Neutrophil (primary cell): Measurements from ENCODE around the gene IGSF21.

Source experiments
- H3K27ac ChIP-seq: fragments of 200-600 bp; sonication (generic); 2 replicates; pipeline ENCODE4 v1.5.1; 2016; ENCODE audit warnings: mild to moderate bottlenecking, moderate library complexity
- H3K27me3 ChIP-seq: fragments of 200-600 bp; sonication (generic); 2 replicates; pipeline ENCODE4 v1.6.0; 2016; ENCODE audit warnings: mild to moderate bottlenecking
- H3K36me3 ChIP-seq: fragments of 200-600 bp; sonication (generic); 2 replicates; pipeline ENCODE4 v1.5.1; 2017
- H3K4me1 ChIP-seq, 2 experiments: fragments of 200-600 bp in 1 of 2; sonication (generic) in 1 of 2; 1 replicate in 1 of 2; 2 replicates in 1 of 2; pipeline versions ENCODE4 v1.5.1 to v1.6.1; 2013 to 2016; ENCODE audit warnings: low read depth in 1 of 2, low read length in 1 of 2, mild to moderate bottlenecking in 1 of 2, moderate library complexity in 1 of 2; ENCODE audit not compliant: control insufficient read depth in 1 of 2, insufficient read depth in 1 of 2
- H3K4me3 ChIP-seq, 2 experiments: fragments of 200-600 bp in 1 of 2; sonication (generic) in 1 of 2; 1 replicate in 1 of 2; 2 replicates in 1 of 2; pipeline ENCODE4 v1.5.1; 2013 to 2016; ENCODE audit warnings: low read depth in 1 of 2, low read length in 1 of 2, mild to moderate bottlenecking in 1 of 2, moderate library complexity in 1 of 2
- H3K9me3 ChIP-seq: fragments of 200-600 bp; sonication (generic); 2 replicates; pipeline ENCODE4 v1.5.1; 2016
- TF ChIP-seq, protein P1 (sequence below): fragments of 200-600 bp; sonication (generic); IDR thresholded peaks from 2 replicates; pipeline ENCODE4 v1.5.1; 2016; ENCODE audit warnings: antibody characterized with exemption

IGSF21 gene

GRCh38 chr1:18343581-18343980 is 236.0 kb downstream of the IGSF21 start:
- no peak overlapping the region for H3K27ac ChIP-seq
- no peaks in the 10 kb centered on the region for H3K4me1 ChIP-seq
- TF ChIP-seq, protein P1, sequence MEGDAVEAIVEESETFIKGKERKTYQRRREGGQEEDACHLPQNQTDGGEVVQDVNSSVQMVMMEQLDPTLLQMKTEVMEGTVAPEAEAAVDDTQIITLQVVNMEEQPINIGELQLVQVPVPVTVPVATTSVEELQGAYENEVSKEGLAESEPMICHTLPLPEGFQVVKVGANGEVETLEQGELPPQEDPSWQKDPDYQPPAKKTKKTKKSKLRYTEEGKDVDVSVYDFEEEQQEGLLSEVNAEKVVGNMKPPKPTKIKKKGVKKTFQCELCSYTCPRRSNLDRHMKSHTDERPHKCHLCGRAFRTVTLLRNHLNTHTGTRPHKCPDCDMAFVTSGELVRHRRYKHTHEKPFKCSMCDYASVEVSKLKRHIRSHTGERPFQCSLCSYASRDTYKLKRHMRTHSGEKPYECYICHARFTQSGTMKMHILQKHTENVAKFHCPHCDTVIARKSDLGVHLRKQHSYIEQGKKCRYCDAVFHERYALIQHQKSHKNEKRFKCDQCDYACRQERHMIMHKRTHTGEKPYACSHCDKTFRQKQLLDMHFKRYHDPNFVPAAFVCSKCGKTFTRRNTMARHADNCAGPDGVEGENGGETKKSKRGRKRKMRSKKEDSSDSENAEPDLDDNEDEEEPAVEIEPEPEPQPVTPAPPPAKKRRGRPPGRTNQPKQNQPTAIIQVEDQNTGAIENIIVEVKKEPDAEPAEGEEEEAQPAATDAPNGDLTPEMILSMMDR = no peak
- H3K27me3 ChIP-seq = no peaks in the 10 kb centered on the region
- no peaks in the 10 kb centered on the region for H3K36me3 ChIP-seq
- no peaks in the 10 kb centered on the region for H3K9me3 ChIP-seq
- no peak overlapping the region for H3K4me3 ChIP-seq

DNA sequence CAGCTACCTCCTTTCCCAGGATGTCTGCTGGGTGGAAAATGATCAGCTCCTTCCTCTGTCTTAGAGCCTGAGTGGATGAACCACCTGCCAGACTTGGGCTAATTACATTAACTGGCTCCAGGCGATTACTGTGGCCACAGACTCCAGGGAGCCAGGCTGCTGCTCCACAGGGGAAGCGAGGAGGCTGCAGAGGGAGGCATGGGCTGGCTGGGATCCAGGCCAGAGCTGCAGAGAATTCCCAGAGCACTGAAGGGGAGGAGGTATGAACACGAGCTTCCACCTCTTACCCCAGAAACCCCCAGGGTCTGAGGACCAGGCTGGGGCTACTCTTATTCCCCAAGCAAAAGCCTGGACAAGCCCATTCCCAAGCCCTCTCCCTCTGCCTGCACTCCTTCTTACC is 237.2 kb downstream of the IGSF21 start:
- TF ChIP-seq, protein P1 = no peak
- H3K4me3 ChIP-seq = no peak overlapping the region
- H3K36me3 ChIP-seq = no peaks in the 10 kb centered on the region

DNA sequence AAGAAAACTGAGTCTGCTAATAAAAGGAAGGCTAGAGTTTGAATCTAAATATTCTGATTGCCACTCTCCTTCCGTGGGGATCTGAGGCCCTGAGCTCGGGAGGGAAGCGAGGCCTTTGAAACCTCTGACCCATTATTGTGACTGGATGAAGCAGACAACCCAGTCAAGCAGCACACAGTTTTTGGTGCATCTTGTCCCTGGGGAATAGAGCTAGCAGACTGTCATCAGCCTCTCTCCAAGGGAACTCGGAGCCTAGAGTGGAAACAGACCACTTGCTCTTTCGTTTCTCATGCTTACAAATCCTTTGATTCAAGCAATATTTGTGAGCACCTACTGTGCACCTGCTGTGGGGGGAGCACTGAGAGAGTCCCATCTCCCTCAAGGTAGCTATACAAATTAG is 240.0 kb downstream of the IGSF21 start:
- no peaks in the 10 kb centered on the region for H3K4me1 ChIP-seq
- H3K4me3 ChIP-seq = no peak overlapping the region
- peaks cover 16% of the 10 kb centered on the region for H3K27me3 ChIP-seq
- no peaks in the 10 kb centered on the region for H3K9me3 ChIP-seq
- no peaks in the 10 kb centered on the region for H3K36me3 ChIP-seq
- H3K27ac ChIP-seq = no peak overlapping the region
- TF ChIP-seq, protein P1 = no peak

More for the DNA sequence above, 237.2 kb downstream of the IGSF21 start:
- Histone ChIP-seq H3K27me3 (no peaks in the 10 kb centered on the region), H3K4me1 (no peaks in the 10 kb centered on the region), H3K27ac (no peak overlapping the region), H3K9me3 (no peaks in the 10 kb centered on the region)

DNA sequence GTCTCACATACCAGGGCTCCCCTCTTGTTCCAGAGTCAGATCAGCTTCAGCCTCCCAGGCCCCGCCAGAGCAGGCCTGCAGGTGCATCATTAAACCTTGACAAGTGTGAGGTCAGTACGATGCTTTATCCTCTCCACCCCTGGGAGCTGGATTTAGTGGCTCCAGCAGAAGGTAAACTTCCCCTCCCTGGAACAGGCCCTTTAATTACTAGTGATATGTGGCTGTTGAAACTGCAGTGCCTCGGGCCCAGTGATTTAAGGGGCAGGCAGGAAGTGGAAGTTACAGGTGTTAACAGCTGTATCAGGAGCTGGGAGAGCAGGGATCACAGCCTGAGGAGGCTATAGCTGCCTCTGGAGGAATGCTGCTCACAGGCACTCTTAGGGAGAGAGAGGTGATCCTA is 240.8 kb downstream of the IGSF21 start:
- no peaks in the 10 kb centered on the region for H3K9me3 ChIP-seq
- H3K4me1 ChIP-seq = no peaks in the 10 kb centered on the region
- H3K36me3 ChIP-seq = no peaks in the 10 kb centered on the region
- H3K27ac ChIP-seq = no peak overlapping the region
- no peak overlapping the region for H3K4me3 ChIP-seq
- H3K27me3 ChIP-seq = peaks cover 24% of the 10 kb centered on the region
- TF ChIP-seq, protein P1 = no peak

- Histone ChIP-seq H3K9me3 (no peaks in the 10 kb centered on the region), H3K4me3 (no peak overlapping the region), H3K27me3 (peaks cover 24% of the 10 kb centered on the region), H3K4me1 (no peaks in the 10 kb centered on the region), H3K36me3 (no peaks in the 10 kb centered on the region), H3K27ac (no peak overlapping the region)
- TF ChIP-seq, protein P1 = no peak
Measured at GRCh38 chr1:18350747-18351146, 243.1 kb downstream of the IGSF21 start.

DNA sequence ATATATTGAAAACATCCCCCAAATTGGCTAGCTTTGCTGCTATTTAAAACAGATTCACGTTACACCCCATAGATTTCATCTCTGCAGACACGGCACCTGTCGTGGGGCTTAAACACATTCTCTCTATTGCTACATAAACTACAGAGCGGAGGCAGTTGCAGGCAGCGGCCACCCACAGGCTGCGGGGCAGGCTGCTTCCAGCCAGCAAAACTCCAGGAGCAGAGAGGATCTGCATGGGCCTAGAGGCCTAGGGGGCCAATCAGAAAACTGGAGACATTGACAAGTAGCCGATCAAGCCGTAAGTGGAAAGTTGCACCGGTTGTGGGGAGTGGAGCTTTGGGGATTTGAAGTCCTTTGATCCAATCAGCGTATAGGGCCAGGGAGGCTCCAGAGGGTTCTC is 244.1 kb downstream of the IGSF21 start:
- Histone ChIP-seq H3K9me3 (no peaks in the 10 kb centered on the region), H3K4me3 (no peak overlapping the region), H3K36me3 (no peaks in the 10 kb centered on the region), H3K27me3 (peaks cover 24% of the 10 kb centered on the region), H3K27ac (no peak overlapping the region), H3K4me1 (no peaks in the 10 kb centered on the region)
- TF ChIP-seq, protein P1 = no peak
